ENCODE data around the gene RAB10. TPM values are rescaled to one million over a fixed set of nuclear protein-coding genes. Genes with fewer than 3 reads are reported as not detected.

RAB10 gene
- total RNA-seq, 1 donor from 2014 or later, result 181 TPM

GRCh38 chr2:26067980-26068507 is 34.2 kb downstream of the RAB10 start:
- no peak for TF ChIP-seq CTCF (IDR thresholded peaks at IDR 0.05)
- peaks cover 0 to 12% of the 10 kb centered on the region in 2 donors for H3K4me1 ChIP-seq

GRCh38 chr2:26068602-26069298 is 34.9 kb downstream of the RAB10 start:
- H3K9me3 ChIP-seq, result no peaks in the 10 kb centered on the region
- no peak for DNase-seq (ENCODE audit: low spot score in 2 of 2)
- H3K27ac ChIP-seq, result no peak overlapping the region
- no peak overlapping the region for H3K4me3 ChIP-seq
- H3K4me1 ChIP-seq, result peaks cover 0 to 12% of the 10 kb centered on the region in 2 donors
- TF ChIP-seq CTCF (IDR thresholded peaks at IDR 0.05), result no peak
- no peaks in the 10 kb centered on the region for H3K36me3 ChIP-seq
- intact Hi-C loops (cut with DNase I), result no loop called here
- no peaks in the 10 kb centered on the region for H3K27me3 ChIP-seq

More at GRCh38 chr2:26067980-26068507, 34.2 kb downstream of the RAB10 start:
- Histone ChIP-seq H3K27me3 (no peaks in the 10 kb centered on the region), H3K36me3 (peaks cover 0 to 3% of the 10 kb centered on the region in 2 donors), H3K27ac (no peak overlapping the region), H3K9me3 (no peaks in the 10 kb centered on the region), H3K4me3 (no peak overlapping the region)
- DNase-seq (ENCODE audit: low spot score in 2 of 2), result no peak
- intact Hi-C loops (cut with DNase I), result no loop called here

GRCh38 chr2:26070730-26071129 is 36.8 kb downstream of the RAB10 start:
- no peak overlapping the region for H3K27ac ChIP-seq
- no peak for DNase-seq (ENCODE audit: low spot score in 2 of 2)
- H3K27me3 ChIP-seq, result no peaks in the 10 kb centered on the region
- intact Hi-C loops (cut with DNase I), result no loop called here
- H3K36me3 ChIP-seq, result no peaks in the 10 kb centered on the region
- H3K4me3 ChIP-seq, result no peak overlapping the region
- no peak for TF ChIP-seq CTCF (IDR thresholded peaks at IDR 0.05)
- peaks cover 0 to 18% of the 10 kb centered on the region in 2 donors for H3K4me1 ChIP-seq
- no peaks in the 10 kb centered on the region for H3K9me3 ChIP-seq

DNA sequence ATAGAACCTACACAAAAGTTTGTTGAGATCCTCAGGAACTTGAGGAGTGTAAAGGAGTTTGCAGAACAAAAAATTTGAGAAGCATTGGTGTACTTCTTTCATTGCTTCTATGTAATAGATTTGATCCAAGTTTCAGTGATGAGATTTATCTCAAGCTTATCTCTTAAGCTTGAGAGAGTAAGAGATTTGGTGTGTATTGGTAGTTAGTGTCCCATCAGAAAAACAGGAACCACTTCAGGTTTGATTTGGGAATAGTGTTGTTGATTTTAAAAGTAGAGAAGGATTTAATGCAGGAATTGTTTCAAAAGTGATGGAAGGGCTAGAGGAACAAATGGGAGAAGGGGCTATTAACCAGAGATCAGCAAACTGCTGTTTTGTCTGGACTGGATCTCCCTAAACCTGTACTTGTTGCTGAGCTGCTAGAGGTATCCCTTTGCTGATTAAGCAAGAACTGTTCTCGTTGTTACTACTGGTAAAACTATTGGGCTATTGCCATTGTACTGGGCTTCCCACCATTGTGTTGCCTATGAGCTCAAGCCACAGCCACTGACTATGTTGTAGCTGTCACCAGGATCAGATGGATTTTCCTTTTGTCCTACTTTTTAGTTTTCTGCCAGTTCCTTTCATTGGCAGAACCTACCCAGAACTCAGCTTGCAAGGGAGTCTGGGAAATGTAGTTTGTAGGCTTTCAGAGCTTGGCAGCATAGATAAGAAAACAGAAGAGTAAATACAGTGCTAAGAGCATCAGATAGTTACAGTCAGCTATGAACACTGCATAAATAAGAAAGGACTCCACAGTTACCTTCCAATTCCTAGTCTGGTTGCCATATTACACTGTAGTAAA is 39.3 kb downstream of the RAB10 start:
- no peak for TF ChIP-seq CTCF (IDR thresholded peaks at IDR 0.05)
- no peaks in the 10 kb centered on the region for H3K27me3 ChIP-seq
- peaks cover 0 to 14% of the 10 kb centered on the region in 2 donors for H3K4me1 ChIP-seq
- no peak overlapping the region for H3K4me3 ChIP-seq
- H3K27ac ChIP-seq, result no peak overlapping the region
- no peak for DNase-seq (ENCODE audit: low spot score in 2 of 2)
- H3K36me3 ChIP-seq, result no peaks in the 10 kb centered on the region
- H3K9me3 ChIP-seq, result no peaks in the 10 kb centered on the region
- intact Hi-C loops (cut with DNase I), result no loop called here

DNA sequence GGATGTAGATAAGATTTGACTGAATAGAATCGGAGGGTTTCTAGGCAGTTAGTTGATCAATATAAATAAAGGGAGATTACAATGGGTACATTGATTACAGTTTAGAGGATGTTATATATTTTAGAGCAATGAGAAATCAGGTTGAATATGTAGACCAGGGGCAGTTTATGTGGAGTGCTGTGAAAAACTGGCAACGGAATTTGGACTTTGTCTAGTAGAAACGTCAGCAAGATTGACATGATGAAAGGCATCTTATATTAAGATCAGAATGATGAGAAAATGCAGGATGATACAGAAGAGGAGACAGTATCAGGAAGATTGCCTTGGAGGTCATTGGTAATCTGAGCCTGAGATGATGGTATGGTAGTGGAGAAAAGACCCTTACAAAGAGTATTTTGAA is 39.9 kb downstream of the RAB10 start:
- intact Hi-C loops (cut with DNase I), result no loop called here
- Histone ChIP-seq H3K9me3 (no peaks in the 10 kb centered on the region), H3K4me3 (no peak overlapping the region), H3K36me3 (no peaks in the 10 kb centered on the region), H3K27me3 (no peaks in the 10 kb centered on the region), H3K27ac (no peak overlapping the region), H3K4me1 (peaks cover 0 to 13% of the 10 kb centered on the region in 2 donors)
- TF ChIP-seq CTCF (IDR thresholded peaks at IDR 0.05), result no peak
- DNase-seq (ENCODE audit: low spot score in 2 of 2), result no peak

Data from ascending aorta (tissue), 2 donors.